Right hindlimb (tissue), 1 donor: Measurements from ENCODE around the gene RPGRIP1L.
A peak's percentile ranks its signal among the peaks of the same experiment; 100 is the strongest.

Experiments
- DNase-seq: peaks from one replicate; pipeline ENCODE4 v3.0.0-alpha.2; 2018

RPGRIP1L gene

DNA sequence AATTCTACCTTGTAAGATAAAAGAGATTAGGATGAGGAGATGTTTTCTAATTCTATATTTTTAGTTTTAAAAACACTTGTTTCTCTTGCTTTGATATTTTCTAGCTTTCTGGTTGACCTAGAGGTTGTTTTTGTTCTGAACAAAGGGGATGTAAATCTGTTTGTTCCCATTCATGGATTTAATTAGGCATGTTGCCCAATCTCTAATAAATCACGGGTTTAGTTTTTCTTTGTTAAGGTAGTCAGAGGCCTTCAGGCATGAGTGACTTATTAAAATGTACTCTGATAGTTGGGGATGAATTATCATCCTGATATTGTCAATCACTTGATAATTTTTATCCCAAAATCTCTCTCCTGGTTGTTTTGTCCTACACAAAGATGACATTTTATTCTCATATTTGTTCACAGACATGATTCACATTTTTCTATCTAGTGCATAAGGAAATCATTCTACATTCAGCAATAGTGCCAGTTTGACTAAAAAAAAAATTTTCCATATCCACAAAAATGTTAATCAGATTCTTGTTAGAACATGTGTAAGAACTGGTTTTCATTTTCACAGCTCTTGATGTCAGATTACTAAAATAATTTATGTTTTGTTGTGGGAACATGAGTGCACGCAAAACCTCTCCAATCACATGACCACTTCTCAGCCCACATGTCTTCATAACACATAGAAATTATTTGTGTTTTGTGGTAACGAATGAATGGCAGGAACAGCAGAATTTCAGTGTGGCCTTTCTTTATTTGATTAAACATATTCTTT, 105.0 kb downstream of the RPGRIP1L start:
- DNase-seq: no peak

DNA sequence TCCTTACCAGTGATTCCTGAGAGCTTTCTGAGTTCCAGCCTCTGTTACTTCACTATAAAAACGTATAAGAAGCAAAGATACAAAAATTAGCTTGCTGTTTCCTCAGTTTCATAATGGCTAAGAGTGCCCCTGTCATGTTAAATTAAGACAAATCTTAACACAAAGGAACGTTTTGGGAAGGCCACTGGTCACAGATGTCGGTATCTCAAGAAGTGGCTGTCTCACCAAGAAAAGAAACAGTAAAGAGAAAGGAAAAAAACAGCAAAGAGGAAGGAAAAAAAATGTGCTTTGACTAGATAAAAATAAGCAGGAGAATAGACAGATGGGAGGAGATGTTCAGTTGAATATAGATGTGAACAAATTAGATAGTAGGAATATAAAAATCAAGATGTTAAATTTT, 105.9 kb downstream of the RPGRIP1L start:
- DNase-seq: no peak

DNA sequence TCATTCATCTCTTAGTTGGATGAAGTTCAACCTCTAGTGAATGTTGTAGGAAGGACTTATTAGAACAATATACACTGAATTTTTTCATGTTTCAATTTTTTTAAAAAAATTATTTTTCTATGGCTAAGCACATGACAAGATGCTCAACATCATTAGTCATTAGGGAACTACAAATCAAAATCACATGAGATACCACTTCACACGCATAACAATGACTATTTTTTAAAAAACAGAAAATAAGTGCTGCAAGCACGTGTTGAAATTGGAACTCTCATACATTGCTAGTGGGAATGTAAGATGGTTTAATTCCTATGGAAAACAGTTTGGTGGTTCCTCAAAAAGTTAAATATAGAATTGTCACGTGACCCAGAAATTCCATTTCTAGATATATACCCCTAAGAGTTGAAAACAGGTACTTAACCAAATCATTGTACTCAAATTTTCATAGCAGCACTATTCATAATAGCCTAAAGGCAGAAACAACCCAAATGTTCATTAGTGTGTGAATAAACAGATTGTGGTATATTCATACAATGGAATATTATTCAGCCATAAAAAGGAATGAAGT, 115.5 kb downstream of the RPGRIP1L start:
- DNase-seq: no peak

DNA sequence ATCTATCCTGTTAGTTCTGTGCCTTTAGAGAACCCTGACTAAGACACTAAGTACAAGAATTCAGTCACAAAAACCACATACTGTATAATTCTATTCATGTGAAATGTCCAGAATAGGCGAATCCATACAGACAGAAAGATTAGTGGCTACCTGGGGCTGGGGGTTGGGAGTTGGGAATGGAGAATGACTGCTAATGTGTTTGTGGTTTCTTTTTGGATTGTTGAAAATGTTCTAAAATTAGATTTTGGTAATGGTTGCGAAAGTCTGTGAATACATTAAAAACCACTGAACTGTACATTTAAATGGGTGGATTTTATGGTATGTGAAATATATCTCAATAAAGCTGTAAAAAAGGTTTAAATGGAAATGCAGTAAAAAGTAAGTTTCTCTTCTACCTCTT, 120.3 kb downstream of the RPGRIP1L start:
- no peak for DNase-seq

DNA sequence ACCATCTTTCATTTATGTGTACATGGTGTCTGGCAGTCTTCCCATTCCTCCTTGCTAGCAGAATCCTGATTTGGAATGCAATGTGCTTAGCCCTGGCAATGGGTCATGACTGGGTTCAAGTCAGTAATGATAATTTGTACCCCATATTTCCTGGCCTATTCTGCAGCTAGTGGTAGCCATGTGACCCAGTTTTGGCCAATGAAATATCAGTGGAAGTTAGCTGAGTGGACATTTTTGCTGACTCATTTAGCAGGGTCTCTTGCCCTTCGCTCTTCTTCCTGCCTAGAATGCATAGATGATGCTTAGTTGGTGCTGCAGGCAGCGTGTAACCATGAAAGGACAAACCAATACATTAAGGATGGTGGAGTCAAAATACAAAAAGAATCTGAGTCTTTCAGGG, 121.9 kb downstream of the RPGRIP1L start:
- no peak for DNase-seq

DNA sequence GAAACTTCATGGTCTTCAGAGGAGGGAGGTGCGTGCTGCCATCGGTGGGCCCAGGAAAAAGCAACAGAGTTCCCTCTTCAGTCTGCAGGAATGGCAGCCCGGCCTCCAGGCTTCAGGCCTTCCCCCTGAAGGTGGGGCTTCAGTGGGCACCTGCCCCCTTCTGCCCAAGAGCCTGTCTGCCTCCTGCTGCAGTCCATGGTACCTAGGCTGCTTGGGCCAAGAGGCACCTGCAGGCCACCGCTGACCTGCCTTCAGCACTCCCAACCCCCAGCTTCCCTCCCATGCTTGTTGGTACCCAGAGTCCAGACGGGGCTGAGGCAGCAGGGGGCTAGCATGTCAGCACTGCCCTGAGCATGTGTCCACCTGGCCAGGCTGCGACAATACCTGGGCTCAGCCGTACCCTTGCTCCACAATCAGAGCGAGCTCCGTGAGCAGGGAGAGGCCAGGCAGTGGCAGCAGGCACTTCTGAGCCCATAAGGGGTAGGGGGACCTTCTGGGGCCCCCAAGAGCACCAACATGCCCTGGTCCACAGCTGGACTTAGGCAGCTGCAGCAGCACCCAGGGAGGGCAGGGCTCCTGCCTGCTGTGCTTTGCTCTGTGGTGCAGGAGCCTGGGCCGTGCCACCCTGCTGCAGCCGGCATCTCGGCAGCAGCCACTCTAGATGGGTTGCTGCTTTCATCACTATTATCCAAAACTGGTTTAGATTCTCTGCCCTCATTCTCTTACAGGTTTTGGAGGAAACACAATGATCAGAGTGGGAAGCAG, 123.4 kb downstream of the RPGRIP1L start:
- no peak for DNase-seq

DNA sequence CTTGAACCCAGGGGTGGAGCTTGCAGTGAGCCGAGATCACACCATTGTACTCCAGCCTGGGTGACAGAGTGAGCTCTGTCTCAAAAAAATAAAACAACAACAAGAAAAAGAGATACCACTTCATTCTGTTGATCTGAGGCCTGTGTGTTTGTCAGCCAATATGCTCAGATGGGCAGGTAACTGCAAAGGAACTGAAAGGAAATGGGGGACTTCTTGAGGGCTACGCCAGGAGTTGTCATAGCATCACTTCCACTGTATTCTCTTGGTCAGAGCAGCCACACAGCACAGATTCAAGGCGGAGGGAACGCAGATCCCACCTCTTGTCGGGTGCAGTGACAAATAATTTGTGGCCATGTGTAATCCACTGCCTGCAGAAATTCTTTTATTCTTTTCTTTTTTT, 126.8 kb downstream of the RPGRIP1L start:
- DNase-seq: no peak

DNA sequence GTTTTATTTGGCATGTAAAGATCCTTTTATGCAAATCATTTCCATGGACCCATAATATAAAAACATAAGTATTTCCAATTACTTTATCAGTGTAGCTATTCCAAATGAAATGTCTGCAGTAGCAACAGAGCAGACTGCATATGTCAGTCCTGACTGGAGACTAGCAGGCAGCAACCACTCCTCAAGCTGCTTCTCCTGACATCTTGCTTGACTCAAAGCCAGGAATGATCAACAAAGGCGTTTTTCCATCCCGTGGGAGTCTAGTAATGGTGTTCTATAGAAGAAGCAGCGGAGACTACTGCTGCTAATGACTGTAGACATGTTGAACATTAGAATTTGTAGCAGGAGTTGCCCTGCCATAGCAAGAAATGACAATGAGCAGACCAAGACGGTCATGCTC, 127.4 kb downstream of the RPGRIP1L start:
- no peak for DNase-seq

DNA sequence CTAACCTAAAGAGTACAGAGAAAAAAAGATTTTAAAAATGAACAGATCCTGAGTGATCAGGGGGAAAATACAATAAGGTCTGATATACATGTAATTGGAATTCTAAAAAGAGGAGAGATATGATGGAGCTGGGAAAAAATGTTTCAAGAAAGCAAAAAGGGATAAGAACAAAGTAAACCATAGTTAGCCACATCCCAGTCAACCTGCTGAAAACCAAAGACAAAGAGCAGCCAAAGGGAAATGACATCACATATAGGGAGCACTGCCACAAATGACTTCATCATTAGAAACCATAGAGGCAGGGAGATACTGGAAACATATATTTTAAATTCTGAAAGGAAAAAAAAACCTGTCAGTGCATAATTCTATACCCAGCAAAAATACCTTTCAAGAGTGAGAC, 131.9 kb downstream of the RPGRIP1L start:
- DNase-seq: no peak

DNA sequence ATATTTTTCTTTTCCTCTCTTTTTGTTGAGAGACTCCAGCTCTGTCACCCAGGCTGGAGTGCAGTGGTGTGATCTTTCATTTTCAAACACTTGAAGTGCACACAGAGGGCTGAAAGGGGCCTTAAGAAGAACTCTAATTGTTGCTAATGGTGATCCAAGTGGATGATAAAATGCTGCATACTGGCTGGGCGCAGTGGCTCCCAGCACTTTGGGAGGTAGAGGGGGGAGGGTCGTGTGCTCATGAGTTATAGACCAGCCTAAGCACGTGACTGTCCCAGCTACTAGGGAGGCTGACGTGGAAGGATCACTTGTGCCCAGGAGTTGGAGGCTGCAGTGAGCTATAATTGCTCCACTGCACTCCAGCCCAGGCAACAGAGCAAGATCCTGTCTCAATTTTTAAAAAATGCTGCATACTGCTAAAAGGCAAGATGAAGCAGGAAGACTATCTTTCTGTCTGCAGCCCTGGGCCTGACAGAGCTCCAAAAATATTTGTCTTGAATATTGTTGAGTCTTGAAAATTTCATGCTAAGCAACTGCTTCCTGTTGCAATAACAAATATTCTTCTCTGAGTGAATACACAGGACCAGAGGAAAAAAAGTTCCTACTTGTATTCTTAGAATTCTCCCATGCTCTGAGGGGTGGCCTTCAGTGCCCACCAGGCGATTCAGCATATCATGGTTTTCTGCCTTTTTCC, 137.0 kb downstream of the RPGRIP1L start:
- DNase-seq: no peak

DNA sequence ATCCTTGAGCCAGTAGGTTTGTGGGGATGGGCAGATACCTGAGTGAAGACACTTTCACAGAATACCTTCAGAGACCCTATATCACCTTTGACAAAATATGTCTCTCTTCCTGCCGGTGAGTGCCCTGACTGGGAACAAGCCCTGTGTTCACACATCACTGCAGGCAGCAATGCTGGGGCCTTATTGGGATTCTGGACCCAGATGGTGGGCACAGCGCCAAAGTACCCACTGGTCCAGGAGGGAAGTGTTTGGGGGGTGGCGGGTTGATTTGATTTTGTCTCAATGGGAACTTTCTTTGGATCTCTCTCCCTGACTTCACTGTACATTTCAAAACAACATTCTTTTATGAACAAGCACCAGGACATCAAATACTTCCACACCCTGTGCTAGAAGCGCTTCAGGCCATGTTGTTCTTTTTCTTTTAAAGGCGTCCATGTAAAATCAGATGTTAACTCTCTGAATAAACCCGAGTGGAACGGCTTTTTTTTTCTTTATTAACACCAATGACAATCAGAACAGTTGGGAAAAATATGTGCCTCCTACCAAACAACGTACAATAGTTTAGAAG, 138.3 kb downstream of the RPGRIP1L start:
- DNase-seq: no peak

DNA sequence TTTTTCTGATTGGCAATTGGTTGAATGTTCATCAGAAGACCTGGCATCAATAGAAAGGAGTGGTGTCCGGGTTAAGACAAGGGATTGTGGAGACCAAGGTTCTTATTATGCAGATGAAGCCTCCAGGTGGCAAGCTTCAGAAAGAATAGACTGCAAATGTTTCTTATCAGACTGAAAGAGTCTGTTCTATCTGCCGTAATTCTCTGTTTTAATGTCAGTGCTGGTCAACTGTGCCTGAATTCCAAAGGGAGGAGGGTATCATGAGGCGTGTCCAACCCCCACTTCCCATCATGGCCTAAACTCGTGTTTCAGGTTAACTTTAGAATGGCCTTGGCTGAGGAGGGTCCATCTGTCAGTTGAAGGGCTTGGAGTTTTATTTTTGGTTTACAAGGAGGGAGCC, 140.2 kb downstream of the RPGRIP1L start:
- DNase-seq: no peak

DNA sequence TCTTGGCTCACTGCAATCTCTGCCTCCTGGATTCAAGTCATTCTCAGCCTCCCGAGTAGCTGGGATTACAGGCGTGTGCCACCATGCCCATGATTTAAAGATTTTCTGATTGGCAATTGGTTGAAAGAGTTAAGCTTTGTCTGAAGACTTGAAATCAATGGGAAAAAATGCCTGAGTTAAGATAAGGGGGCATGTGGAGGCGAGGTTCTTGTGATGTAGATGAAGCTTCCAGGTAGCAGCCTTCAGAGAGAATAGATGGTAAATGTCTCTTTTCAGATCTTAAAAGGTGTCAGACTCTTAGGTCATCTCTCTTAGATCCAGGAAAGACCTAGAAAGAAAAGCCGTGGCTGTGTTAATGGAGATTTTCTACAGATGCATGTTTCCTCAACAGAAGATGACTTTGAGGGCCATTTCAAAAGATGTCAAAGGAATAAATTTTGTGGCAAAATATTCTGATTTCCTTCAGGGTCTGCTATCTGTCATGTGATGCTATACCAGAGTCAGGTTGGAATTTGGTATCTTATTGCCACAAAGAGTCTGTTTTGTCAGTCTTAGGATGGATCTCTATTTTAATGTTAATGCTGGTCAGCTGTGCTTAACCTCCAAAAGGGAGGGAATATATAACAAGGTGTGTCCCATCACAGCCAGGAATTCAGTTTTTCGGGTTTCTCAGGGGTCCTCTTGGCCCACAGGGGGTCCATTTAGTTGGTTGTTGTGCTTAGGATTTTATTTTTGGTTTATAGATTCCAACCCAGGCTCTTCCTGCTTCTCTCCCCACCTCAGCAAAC, 142.4 kb downstream of the RPGRIP1L start:
- no peak for DNase-seq

DNA sequence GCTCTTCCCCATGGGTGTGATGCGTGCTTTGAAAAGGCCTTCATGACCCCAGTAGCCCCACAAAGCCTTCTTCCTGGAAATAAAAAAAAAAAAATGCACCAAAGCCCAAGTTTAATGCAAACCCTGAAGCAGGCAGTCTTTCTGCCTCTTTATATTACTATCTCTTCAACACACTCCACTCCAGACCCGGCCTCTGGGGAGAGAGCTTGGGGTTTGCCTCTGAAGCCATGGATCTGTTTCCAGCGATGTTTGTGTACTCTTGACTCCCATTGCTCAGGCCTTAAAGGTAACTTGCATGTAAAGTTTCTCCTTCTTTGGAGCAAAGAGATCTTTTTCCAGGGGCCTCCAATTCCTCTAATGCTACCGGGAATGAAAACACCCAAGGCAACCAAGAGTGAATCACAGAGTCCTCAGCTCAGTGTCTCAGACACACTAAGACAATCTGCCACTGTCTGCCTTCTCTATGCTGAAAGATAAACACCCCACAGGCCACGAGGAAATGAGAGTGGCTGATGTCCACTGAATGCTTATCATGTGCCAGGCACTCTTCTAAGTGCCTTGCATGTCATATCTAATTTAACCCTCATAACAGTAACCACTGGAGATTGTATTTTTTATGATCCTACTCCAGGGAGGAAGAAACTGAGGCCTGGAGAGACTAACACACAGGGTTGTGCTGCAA, 144.2 kb downstream of the RPGRIP1L start:
- no peak for DNase-seq

DNA sequence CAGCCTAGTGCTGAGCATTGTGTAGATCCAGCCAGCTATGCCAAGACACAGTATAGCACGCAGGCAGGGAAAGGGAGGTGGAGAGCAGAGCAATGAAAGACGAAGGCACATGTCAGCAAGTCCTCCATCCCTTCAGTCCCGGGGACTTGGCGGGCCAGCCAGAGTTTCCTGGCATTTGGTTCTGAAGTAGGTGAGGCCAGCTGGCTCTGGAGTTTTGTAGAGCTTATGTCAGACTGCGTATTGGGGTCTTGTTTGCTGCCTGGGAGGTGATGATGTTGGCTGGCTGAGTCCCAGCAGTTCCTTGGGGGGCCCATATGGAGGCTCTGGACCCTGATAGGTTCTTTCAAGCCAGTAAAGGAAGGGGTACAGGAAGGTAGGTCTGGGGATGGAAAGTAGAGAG, 144.9 kb downstream of the RPGRIP1L start:
- DNase-seq: peak; percentile 91

DNA sequence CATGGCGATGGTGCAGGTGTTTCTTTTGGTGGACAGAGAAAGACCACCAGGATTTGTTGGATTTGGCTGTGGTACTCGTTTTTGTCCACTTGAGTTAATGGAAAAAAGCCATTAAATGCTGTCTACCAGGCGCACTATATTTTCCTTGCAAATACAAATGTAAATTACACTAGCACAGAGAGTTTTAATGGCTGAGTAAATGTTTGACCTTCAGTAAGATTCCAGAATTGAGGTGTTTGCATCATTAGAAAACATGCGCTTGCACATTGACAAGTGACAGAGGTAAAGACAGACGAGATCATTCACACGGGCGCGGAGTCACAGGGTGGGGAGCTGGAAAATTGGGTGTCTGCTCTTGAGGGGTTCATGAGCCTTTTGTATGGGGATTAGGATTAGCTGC, 147.1 kb downstream of the RPGRIP1L start:
- no peak for DNase-seq

DNA sequence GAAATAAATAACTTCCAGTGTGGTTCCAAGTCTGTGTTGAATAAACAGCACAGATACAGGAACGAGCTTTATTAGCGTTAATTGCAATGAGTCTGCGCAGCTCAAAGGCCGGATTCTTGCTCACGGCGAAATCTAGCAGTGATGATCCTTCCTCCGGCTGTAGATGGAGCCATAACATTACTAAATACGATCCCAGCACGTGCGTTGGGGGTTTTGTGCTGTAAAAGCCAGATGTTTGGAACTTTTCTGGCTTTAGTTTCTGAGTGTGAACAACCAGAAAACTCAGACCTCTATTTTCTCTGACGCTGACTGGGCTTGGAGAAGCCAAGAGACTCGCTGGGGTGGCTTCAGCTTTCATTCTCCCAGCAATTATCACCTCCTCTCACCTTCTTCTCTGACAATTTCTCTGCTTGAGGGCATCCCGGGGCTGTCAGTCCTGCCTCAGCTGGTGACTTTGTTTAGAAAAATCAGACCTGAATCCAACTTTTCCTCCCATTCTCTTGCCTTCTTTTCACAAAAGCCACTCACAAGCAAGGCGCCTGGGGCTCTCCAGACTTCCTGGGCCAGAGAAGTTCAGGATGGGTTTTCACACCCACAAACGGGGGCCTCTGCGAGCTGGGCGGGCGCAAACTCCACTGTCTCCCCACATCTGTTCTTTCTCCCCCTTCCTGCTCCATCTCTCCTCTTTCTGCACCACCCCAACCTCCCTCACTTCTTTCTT, 153.5 kb downstream of the RPGRIP1L start:
- peak; percentile 86 for DNase-seq
